ENCODE measurements around the gene PLCB4.

The PLCB4 gene

GRCh38 chr20:9402141-9402540 lies 333.3 kb downstream of the PLCB4 start:
- DNase-seq (ENCODE audit: low read depth in 2 of 2): no peak

- no peak for DNase-seq (ENCODE audit: low read depth in 2 of 2)
Measured at GRCh38 chr20:9402546-9402945, 333.7 kb downstream of the PLCB4 start.

GRCh38 chr20:9403448-9403847 lies 334.6 kb downstream of the PLCB4 start:
- no peak for DNase-seq (ENCODE audit: low read depth in 2 of 2)

GRCh38 chr20:9407805-9408421 lies 339.0 kb downstream of the PLCB4 start:
- DNase-seq (ENCODE audit: low read depth in 2 of 2): peak; percentile 17 to 29

GRCh38 chr20:9408422-9409300 lies 339.8 kb downstream of the PLCB4 start:
- DNase-seq (ENCODE audit: low read depth in 2 of 2): no peak

- DNase-seq (ENCODE audit: low read depth in 2 of 2): no peak
Measured at GRCh38 chr20:9409352-9409751, 340.5 kb downstream of the PLCB4 start.

GRCh38 chr20:9409981-9410380 lies 341.1 kb downstream of the PLCB4 start:
- DNase-seq (ENCODE audit: low read depth in 2 of 2): no peak

- no peak for DNase-seq (ENCODE audit: low read depth in 2 of 2)
Measured at GRCh38 chr20:9411833-9412232, 342.9 kb downstream of the PLCB4 start.

- DNase-seq (ENCODE audit: low read depth in 2 of 2): no peak
Measured at GRCh38 chr20:9412309-9412708, 343.4 kb downstream of the PLCB4 start.

GRCh38 chr20:9413001-9413400 lies 344.1 kb downstream of the PLCB4 start:
- no peak for DNase-seq (ENCODE audit: low read depth in 2 of 2)

- DNase-seq (ENCODE audit: low read depth in 2 of 2): no peak
Measured at GRCh38 chr20:9415426-9415825, 346.5 kb downstream of the PLCB4 start.

- DNase-seq (ENCODE audit: low read depth in 2 of 2): no peak
Measured at GRCh38 chr20:9416421-9416820, 347.5 kb downstream of the PLCB4 start.

GRCh38 chr20:9417665-9418064 lies 348.8 kb downstream of the PLCB4 start:
- no peak for DNase-seq (ENCODE audit: low read depth in 2 of 2)

GRCh38 chr20:9422321-9423057 lies 353.6 kb downstream of the PLCB4 start:
- no peak for DNase-seq (ENCODE audit: low read depth in 2 of 2)

GRCh38 chr20:9424551-9424950 lies 355.7 kb downstream of the PLCB4 start:
- DNase-seq (ENCODE audit: low read depth in 2 of 2): no peak

GRCh38 chr20:9427430-9428291 lies 358.8 kb downstream of the PLCB4 start:
- no peak for DNase-seq (ENCODE audit: low read depth in 2 of 2)

GRCh38 chr20:9428292-9428607 lies 359.4 kb downstream of the PLCB4 start:
- no peak for DNase-seq (ENCODE audit: low read depth in 2 of 2)

GRCh38 chr20:9439806-9440205 lies 370.9 kb downstream of the PLCB4 start:
- no peak for DNase-seq (ENCODE audit: low read depth in 2 of 2)

GRCh38 chr20:9440892-9441291 lies 372.0 kb downstream of the PLCB4 start:
- no peak for DNase-seq (ENCODE audit: low read depth in 2 of 2)

- DNase-seq (ENCODE audit: low read depth in 2 of 2): no peak
Measured at GRCh38 chr20:9441948-9442347, 373.1 kb downstream of the PLCB4 start.

GRCh38 chr20:9442858-9443257 lies 374.0 kb downstream of the PLCB4 start:
- no peak for DNase-seq (ENCODE audit: low read depth in 2 of 2)

GRCh38 chr20:9444921-9445320 lies 376.0 kb downstream of the PLCB4 start:
- no peak for DNase-seq (ENCODE audit: low read depth in 2 of 2)
